Stimulated activated CD4-positive, alpha-beta T cell treated with anti-CD3 and anti-CD28 coated beads, Interleukin-4, amount 100 ng/mL, for 1 hour (primary cell): ENCODE data around the gene PATL1.
"Not testable (repeated sequence)": the region's sequence is repeated elsewhere in the genome, so short reads cannot be mapped to it uniquely, and the experiment has no call there.

ENCODE experiments used
- DNase-seq: peaks from one replicate; pipeline ENCODE4 v3.0.0-alpha.2; 2020

Gene PATL1

GRCh38 chr11:59674291-59674690, 5.5 kb upstream of the PATL1 start:
- no peak for DNase-seq

- DNase-seq: no peak
These were observed 4.5 kb upstream of the PATL1 start for GRCh38 chr11:59673291-59673690.

- DNase-seq: no peak
These were observed 2.6 kb upstream of the PATL1 start for GRCh38 chr11:59671471-59671870.

- no peak for DNase-seq
These were observed 773 bp upstream of the PATL1 start for GRCh38 chr11:59669611-59670009.

- peak; percentile 77 for DNase-seq
These were observed 468 bp downstream of the PATL1 start for GRCh38 chr11:59668188-59668949.

GRCh38 chr11:59667812-59668187, 1.0 kb downstream of the PATL1 start:
- DNase-seq: no peak

- DNase-seq: no peak
These were observed 1.9 kb downstream of the PATL1 start for GRCh38 chr11:59666969-59667368.

- DNase-seq: no peak
These were observed 8.2 kb downstream of the PATL1 start for GRCh38 chr11:59660621-59661020.

- DNase-seq: no peak
These were observed 8.9 kb downstream of the PATL1 start for GRCh38 chr11:59659981-59660380.

GRCh38 chr11:59658036-59658435, 10.8 kb downstream of the PATL1 start:
- no peak for DNase-seq

- no peak for DNase-seq
These were observed 13.9 kb downstream of the PATL1 start for GRCh38 chr11:59654893-59655292.

- DNase-seq: no peak
These were observed 21.4 kb downstream of the PATL1 start for GRCh38 chr11:59647245-59647980.

GRCh38 chr11:59644528-59644927, 24.3 kb downstream of the PATL1 start:
- DNase-seq: no peak

GRCh38 chr11:59643390-59643789, 25.4 kb downstream of the PATL1 start:
- DNase-seq: no peak

- DNase-seq: no peak
These were observed 27.7 kb downstream of the PATL1 start for GRCh38 chr11:59641156-59641555.

GRCh38 chr11:59630493-59630892, 38.3 kb downstream of the PATL1 start:
- no peak for DNase-seq

- DNase-seq: no peak
These were observed 38.8 kb downstream of the PATL1 start for GRCh38 chr11:59629996-59630395.

- not testable (repeated sequence) for DNase-seq
These were observed 41.9 kb downstream of the PATL1 start for GRCh38 chr11:59626969-59627368.

GRCh38 chr11:59625703-59626102, 43.1 kb downstream of the PATL1 start:
- no peak for DNase-seq

GRCh38 chr11:59617876-59618275, 51.0 kb downstream of the PATL1 start:
- no peak for DNase-seq

GRCh38 chr11:59616396-59616982, 52.3 kb downstream of the PATL1 start:
- peak; percentile 93 for DNase-seq

GRCh38 chr11:59615637-59616395, 53.0 kb downstream of the PATL1 start, which contains the start of gene OSBP:
Gene OSBP, minus strand, starts transcription at chr11:59615774. Its CDS starts 110 bp downstream, at chr11:59615664.
- peak; percentile 96 for DNase-seq

GRCh38 chr11:59615120-59615636, 53.7 kb downstream of the PATL1 start:
- peak; percentile 62 for DNase-seq
